HCT116 (cell line): ENCODE measurements around the gene PRKAA2. TPM values are rescaled to one million over a fixed set of nuclear protein-coding genes. Genes with fewer than 3 reads are reported as not detected.

Experiments
- ATAC-seq: fragments of 200-7000 bp; cut with Tn5 transposase; 2 replicates; pipeline ENCODE4 v1.9.1; 2020; ENCODE audit warnings: mild to moderate bottlenecking, moderate library complexity
- BruUV-seq: library from RNA; stranded (reverse); fragments of 400-500 nt; replicated peaks from 2 replicates; lab custom pipeline; 2021; lab: Mats Ljungman, UMichigan
- CTCF ChIA-PET: fragments of 300-600 bp; sonication (Branson Sonifier 250); formaldehyde crosslinking; loops from one replicate; lab custom pipeline; 2021; ENCODE audit warnings: antibody characterized with exemption; lab: Charles Lee
- POLR2A ChIA-PET: fragments of 300-600, 350-600 bp; sonication (Branson Sonifier 250); formaldehyde crosslinking; loops from one replicate; lab custom pipeline; 2021; ENCODE audit warnings: antibody characterized with exemption; lab: Charles Lee
- RAD21 ChIA-PET, 2 experiments: fragments of 300-600 bp; sonication (Branson Sonifier 250); formaldehyde crosslinking; loops; one replicate each; lab custom pipeline; 2023; ENCODE audit warnings: low total read pairs in 2 of 2; ENCODE audit not compliant: uncharacterized antibody in 2 of 2, unreplicated experiment in 2 of 2, low non-redundant PET in 1 of 2; lab: Charles Lee
- DNase-seq: peaks from one replicate; pipeline ENCODE4 v3.0.0-alpha.2; 2010; ENCODE audit warnings: low read depth, low spot score
- H2AFZ ChIP-seq: fragments of 200-600 bp; shearing (Covaris generic), sonication (generic); 2 replicates; pipeline ENCODE4 v1.6.1; 2017; ENCODE audit warnings: low read depth, mixed run types, mixed read lengths, antibody characterized with exemption, low read length; ENCODE audit not compliant: poor library complexity, severe bottlenecking
- H3K27ac ChIP-seq: 2 replicates; pipeline ENCODE4 v1.5.1; 2012; ENCODE audit warnings: low read depth, low read length
- H3K27me3 ChIP-seq: fragments of 200-600 bp; sonication (generic); 2 replicates; pipeline ENCODE4 v1.6.1; 2016; ENCODE audit warnings: mixed run types, low read length, mixed read lengths; ENCODE audit not compliant: insufficient read depth
- H3K36me3 ChIP-seq, 2 experiments: fragments of 200-500 bp in 1 of 2; fragments of 200-600 bp in 1 of 2; sonication (Bioruptor generic) in 1 of 2; sonication (generic) in 1 of 2; 2 replicates each; pipeline versions ENCODE4 v1.5.1 to v1.6.1; 2014 to 2016; ENCODE audit warnings: low read length in 2 of 2, inconsistent platforms in 1 of 2, mixed read lengths in 1 of 2, mixed run types in 1 of 2; ENCODE audit not compliant: insufficient read depth in 2 of 2, control insufficient read depth in 1 of 2
- H3K4me1 ChIP-seq, 2 experiments: fragments of 200-600 bp in 1 of 2; sonication (generic) in 1 of 2; 2 replicates each; pipeline versions ENCODE4 v1.5.1 to v1.6.1; 2012 to 2017; ENCODE audit warnings: low read length in 2 of 2, inconsistent platforms in 1 of 2, mild to moderate bottlenecking in 1 of 2, mixed read lengths in 1 of 2, mixed run types in 1 of 2, moderate library complexity in 1 of 2; ENCODE audit not compliant: insufficient read depth in 2 of 2, control insufficient read depth in 1 of 2
- H3K4me2 ChIP-seq: fragments of 200-600 bp; sonication (generic); 2 replicates; pipeline ENCODE4 v1.6.1; 2017; ENCODE audit warnings: mixed run types, low read length, mixed read lengths
- H3K4me3 ChIP-seq, 2 experiments: fragments of 200-600 bp in 1 of 2; sonication (generic) in 1 of 2; replicated peaks in 1 of 2; 2 replicates each; pipeline ENCODE4 v1.5.1; 2011 to 2016; ENCODE audit warnings: low read length in 2 of 2, control low read depth in 1 of 2, low read depth in 1 of 2, mild to moderate bottlenecking in 1 of 2, mixed read lengths in 1 of 2, mixed run types in 1 of 2
- H3K79me2 ChIP-seq: fragments of 200-600 bp; sonication (generic); 2 replicates; pipeline ENCODE4 v1.6.1; 2017; ENCODE audit warnings: mild to moderate bottlenecking, mixed run types, low read length, moderate library complexity, mixed read lengths; ENCODE audit not compliant: insufficient read depth
- H3K9ac ChIP-seq: fragments of 200-600 bp; sonication (generic); 2 replicates; pipeline ENCODE4 v1.6.1; 2016; ENCODE audit warnings: low read length, mixed read lengths
- H3K9me2 ChIP-seq: fragments of 200-600 bp; sonication (generic), shearing (Covaris generic); 2 replicates; pipeline ENCODE4 v1.6.1; 2017; ENCODE audit warnings: mixed run types, mild to moderate bottlenecking, moderate library complexity; ENCODE audit not compliant: insufficient read depth
- H3K9me3 ChIP-seq, 2 experiments: fragments of 200-500 bp in 1 of 2; fragments of 200-600 bp in 1 of 2; sonication (Bioruptor generic) in 1 of 2; sonication (generic) in 1 of 2; 2 replicates each; pipeline ENCODE4 v1.6.1; 2014 to 2017; ENCODE audit warnings: low read length in 2 of 2, mixed read lengths in 2 of 2, inconsistent platforms in 1 of 2, low read depth in 1 of 2, mild to moderate bottlenecking in 1 of 2, mixed run types in 1 of 2, moderate library complexity in 1 of 2; ENCODE audit not compliant: control insufficient read depth in 1 of 2, insufficient read depth in 1 of 2
- H4K20me1 ChIP-seq: fragments of 200-600 bp; sonication (generic), shearing (Covaris generic); 2 replicates; pipeline ENCODE4 v1.6.1; 2017; ENCODE audit warnings: mixed run types, mild to moderate bottlenecking, moderate library complexity; ENCODE audit not compliant: insufficient read depth
- CBX3 ChIP-seq: IDR thresholded peaks from 2 replicates; pipeline ENCODE4 v1.6.1; 2012; ENCODE audit warnings: low read depth
- CEBPB ChIP-seq: IDR thresholded peaks from 2 replicates; pipeline ENCODE4 v1.6.1; 2012; ENCODE audit warnings: low read depth
- EGR1 ChIP-seq: IDR thresholded peaks from 2 replicates; pipeline ENCODE4 v1.6.1; 2012; ENCODE audit warnings: low read depth
- ELF1 ChIP-seq: IDR thresholded peaks from 2 replicates; pipeline ENCODE4 v1.6.1; 2012; ENCODE audit warnings: low read depth, borderline replicate concordance
- EZH2 ChIP-seq: fragments of 200-600 bp; sonication (generic); IDR thresholded peaks from 2 replicates; pipeline ENCODE4 v1.6.1; 2017; ENCODE audit warnings: antibody characterized with exemption, mixed run types
- EZH2phosphoT487 ChIP-seq: fragments of 200-600 bp; IDR thresholded peaks from 2 replicates; pipeline ENCODE4 v1.6.1; 2018; ENCODE audit warnings: antibody characterized with exemption, borderline replicate concordance
- FOSL1 ChIP-seq: IDR thresholded peaks from 2 replicates; pipeline ENCODE4 v1.6.1; 2012; ENCODE audit warnings: low read depth
- JUND ChIP-seq: IDR thresholded peaks from 2 replicates; pipeline ENCODE4 v1.6.1; 2012
- RAD21 ChIP-seq: IDR thresholded peaks from 2 replicates; pipeline ENCODE4 v1.6.1; 2012; ENCODE audit warnings: low read depth, mild to moderate bottlenecking
- SP1 ChIP-seq: IDR thresholded peaks from 2 replicates; pipeline ENCODE4 v1.6.1; 2012; ENCODE audit warnings: low read depth
- SRF ChIP-seq: IDR thresholded peaks from 2 replicates; pipeline ENCODE4 v1.6.1; 2012; ENCODE audit warnings: low read depth
- TCF7L2 ChIP-seq: IDR thresholded peaks from 2 replicates; pipeline ENCODE4 v1.7.0; 2011; ENCODE audit warnings: borderline replicate concordance, inconsistent platforms; ENCODE audit not compliant: insufficient read depth, insufficient read length; ENCODE audit errors: extremely low read depth
- ZFX ChIP-seq: fragments of 450-650 bp; IDR thresholded peaks from 2 replicates; pipeline ENCODE4 v1.6.1; 2017
- ZNF274 ChIP-seq: fragments of 200-500 bp; sonication (Bioruptor generic); IDR thresholded peaks from 2 replicates; pipeline ENCODE4 v1.6.1; 2014; ENCODE audit warnings: mild to moderate bottlenecking, low read depth, low read length, inconsistent platforms
- intact Hi-C: fragments of 100-400 bp; cut with micrococcal nuclease; formaldehyde crosslinking; loops from 2 replicates; pipeline ENCODE4 v1.10.0; 2022
- total RNA-seq: library from RNA; stranded (reverse); gene quantifications from one replicate; pipeline ENCODE4 v1.2.1, GENCODE V29; 2021; ENCODE audit not compliant: unreplicated experiment
- TF ChIP-seq, protein P1 (sequence below): IDR thresholded peaks from 2 replicates; pipeline ENCODE4 v1.6.1; 2012
- TF ChIP-seq, protein P2 (sequence below): IDR thresholded peaks from 2 replicates; pipeline ENCODE4 v1.6.1; 2012
- TF ChIP-seq, protein P3 (sequence below): IDR thresholded peaks from 2 replicates; pipeline ENCODE4 v1.6.1; 2012; ENCODE audit warnings: low read depth
- TF ChIP-seq, protein P4 (sequence below): IDR thresholded peaks from 2 replicates; pipeline ENCODE4 v1.6.1; 2011; ENCODE audit warnings: mild to moderate bottlenecking, low read length, moderate library complexity; ENCODE audit not compliant: insufficient replicate concordance; ENCODE audit errors: extremely low read depth

PRKAA2 gene
- total RNA-seq, 1 experiment from 2014 or later = 1.6 TPM

DNA sequence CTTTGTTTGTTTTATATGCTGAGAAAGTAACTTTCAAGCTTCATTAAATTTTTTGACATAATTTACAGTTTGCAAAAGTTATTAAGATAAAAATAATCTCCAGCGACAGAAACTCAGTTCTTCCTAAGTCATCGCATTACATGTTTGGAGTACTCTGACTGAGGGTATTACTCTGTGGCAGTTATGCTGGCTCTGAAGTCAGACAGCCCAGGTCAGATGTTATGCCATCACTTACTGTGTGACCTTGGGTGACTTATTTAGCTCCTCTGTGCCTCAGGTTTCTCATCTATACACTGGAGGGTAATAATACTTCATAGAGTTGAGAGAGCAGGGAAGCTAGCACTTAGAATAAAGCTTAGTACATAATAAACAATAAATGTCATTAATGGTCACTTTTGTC lies 26.4 kb downstream of the PRKAA2 start:
- Histone ChIP-seq H3K36me3 (no peaks in the 10 kb centered on the region), H3K27me3 (peaks cover 25% of the 10 kb centered on the region), H3K9me2 (no peaks in the 10 kb centered on the region), H2AFZ (no peak overlapping the region), H3K4me2 (no peak overlapping the region), H3K79me2 (no peaks in the 10 kb centered on the region), H3K9ac (no peak overlapping the region), H3K9me3 (no peaks in the 10 kb centered on the region), H3K4me1 (no peaks in the 10 kb centered on the region), H3K27ac (no peak overlapping the region), H3K4me3 (no peak overlapping the region), H4K20me1 (no peaks in the 10 kb centered on the region)
- TF ChIP-seq EZH2phosphoT487 (no peak), EGR1 (no peak), TCF7L2 (no peak), CEBPB (no peak), EZH2 (no peak), CBX3 (no peak), SRF (no peak), ZFX (no peak), ELF1 (no peak), JUND (no peak), ZNF274 (no peak), FOSL1 (no peak)
- TF ChIP-seq, protein P1, sequence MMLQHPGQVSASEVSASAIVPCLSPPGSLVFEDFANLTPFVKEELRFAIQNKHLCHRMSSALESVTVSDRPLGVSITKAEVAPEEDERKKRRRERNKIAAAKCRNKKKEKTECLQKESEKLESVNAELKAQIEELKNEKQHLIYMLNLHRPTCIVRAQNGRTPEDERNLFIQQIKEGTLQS = no peak
- TF ChIP-seq, protein P2, sequence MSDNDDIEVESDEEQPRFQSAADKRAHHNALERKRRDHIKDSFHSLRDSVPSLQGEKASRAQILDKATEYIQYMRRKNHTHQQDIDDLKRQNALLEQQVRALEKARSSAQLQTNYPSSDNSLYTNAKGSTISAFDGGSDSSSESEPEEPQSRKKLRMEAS = no peak
- DNase-seq (no peak), ATAC-seq (no peak)
- POLR2A ChIA-PET = no interaction called here
- CTCF ChIA-PET = no interaction called here
- no TSS peak for BruUV-seq
- intact Hi-C loops = no loop called here
- RAD21 ChIA-PET = no interaction called here

DNA sequence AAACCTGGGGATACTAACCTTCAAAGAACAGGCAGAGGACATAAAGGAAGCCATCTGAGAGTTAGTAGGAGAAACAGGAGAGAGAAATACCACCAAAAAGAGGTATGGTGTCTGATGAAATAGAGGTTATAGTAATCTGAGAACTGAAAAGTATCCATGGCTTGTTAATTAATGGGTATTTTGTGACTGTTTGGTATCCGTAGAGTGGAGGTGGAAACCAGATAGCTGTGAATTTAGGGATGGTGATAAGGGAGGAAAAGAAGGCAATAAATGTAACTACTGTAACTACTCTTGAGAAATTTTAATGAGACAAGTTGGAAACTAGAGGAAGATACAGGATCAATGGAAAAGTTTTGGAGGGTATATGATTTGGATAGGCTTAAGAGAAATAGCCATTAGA lies 27.5 kb downstream of the PRKAA2 start:
- no peak for ATAC-seq
- Histone ChIP-seq H3K27me3 (peaks cover 33% of the 10 kb centered on the region), H3K4me1 (peaks cover 0 to 5% of the 10 kb centered on the region in 2 experiments; a peak in 2 of 4 replicates), H3K9ac (no peak overlapping the region), H3K27ac (no peak overlapping the region), H2AFZ (no peak overlapping the region), H3K4me2 (no peak overlapping the region), H3K9me2 (no peaks in the 10 kb centered on the region), H3K79me2 (no peaks in the 10 kb centered on the region), H3K9me3 (no peaks in the 10 kb centered on the region), H3K36me3 (no peaks in the 10 kb centered on the region), H4K20me1 (no peaks in the 10 kb centered on the region), H3K4me3 (no peak overlapping the region)
- RAD21 ChIA-PET = no interaction called here
- CTCF ChIA-PET = no interaction called here
- POLR2A ChIA-PET = no interaction called here
- no TSS peak for BruUV-seq
- intact Hi-C loops = no loop called here
- no peak for DNase-seq
- TF ChIP-seq RAD21 = no peak
- TF ChIP-seq ELF1 = no peak
- TF ChIP-seq, protein P3, sequence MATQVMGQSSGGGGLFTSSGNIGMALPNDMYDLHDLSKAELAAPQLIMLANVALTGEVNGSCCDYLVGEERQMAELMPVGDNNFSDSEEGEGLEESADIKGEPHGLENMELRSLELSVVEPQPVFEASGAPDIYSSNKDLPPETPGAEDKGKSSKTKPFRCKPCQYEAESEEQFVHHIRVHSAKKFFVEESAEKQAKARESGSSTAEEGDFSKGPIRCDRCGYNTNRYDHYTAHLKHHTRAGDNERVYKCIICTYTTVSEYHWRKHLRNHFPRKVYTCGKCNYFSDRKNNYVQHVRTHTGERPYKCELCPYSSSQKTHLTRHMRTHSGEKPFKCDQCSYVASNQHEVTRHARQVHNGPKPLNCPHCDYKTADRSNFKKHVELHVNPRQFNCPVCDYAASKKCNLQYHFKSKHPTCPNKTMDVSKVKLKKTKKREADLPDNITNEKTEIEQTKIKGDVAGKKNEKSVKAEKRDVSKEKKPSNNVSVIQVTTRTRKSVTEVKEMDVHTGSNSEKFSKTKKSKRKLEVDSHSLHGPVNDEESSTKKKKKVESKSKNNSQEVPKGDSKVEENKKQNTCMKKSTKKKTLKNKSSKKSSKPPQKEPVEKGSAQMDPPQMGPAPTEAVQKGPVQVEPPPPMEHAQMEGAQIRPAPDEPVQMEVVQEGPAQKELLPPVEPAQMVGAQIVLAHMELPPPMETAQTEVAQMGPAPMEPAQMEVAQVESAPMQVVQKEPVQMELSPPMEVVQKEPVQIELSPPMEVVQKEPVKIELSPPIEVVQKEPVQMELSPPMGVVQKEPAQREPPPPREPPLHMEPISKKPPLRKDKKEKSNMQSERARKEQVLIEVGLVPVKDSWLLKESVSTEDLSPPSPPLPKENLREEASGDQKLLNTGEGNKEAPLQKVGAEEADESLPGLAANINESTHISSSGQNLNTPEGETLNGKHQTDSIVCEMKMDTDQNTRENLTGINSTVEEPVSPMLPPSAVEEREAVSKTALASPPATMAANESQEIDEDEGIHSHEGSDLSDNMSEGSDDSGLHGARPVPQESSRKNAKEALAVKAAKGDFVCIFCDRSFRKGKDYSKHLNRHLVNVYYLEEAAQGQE = no peak
- TF ChIP-seq ZNF274 = no peak
- TF ChIP-seq EZH2phosphoT487 = no peak
- no peak for TF ChIP-seq TCF7L2
- no peak for TF ChIP-seq ZFX
- no peak for TF ChIP-seq SP1
- TF ChIP-seq, protein P4, sequence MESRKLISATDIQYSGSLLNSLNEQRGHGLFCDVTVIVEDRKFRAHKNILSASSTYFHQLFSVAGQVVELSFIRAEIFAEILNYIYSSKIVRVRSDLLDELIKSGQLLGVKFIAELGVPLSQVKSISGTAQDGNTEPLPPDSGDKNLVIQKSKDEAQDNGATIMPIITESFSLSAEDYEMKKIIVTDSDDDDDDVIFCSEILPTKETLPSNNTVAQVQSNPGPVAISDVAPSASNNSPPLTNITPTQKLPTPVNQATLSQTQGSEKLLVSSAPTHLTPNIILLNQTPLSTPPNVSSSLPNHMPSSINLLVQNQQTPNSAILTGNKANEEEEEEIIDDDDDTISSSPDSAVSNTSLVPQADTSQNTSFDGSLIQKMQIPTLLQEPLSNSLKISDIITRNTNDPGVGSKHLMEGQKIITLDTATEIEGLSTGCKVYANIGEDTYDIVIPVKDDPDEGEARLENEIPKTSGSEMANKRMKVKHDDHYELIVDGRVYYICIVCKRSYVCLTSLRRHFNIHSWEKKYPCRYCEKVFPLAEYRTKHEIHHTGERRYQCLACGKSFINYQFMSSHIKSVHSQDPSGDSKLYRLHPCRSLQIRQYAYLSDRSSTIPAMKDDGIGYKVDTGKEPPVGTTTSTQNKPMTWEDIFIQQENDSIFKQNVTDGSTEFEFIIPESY = no peak
